ENCODE data around the gene NOS1AP.

DNA sequence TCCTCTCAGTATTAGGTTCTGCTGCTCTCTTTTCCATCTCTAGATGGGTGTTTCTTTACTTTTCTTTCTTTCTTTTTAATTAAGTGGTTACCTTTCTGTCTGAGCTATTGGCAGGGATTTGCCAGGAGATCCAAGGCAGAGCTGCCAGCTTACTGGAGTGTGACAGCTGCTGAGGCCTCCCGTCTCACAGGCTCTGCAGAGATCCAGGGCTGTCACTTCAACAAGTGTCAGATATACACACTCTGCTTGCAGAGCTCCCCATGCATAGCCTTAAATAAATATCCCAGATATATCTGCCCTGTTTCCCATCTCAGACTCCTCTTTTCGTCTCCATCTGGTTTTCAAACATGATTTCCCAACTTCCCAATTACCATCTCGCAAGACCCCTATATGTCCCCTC is 124.3 kb downstream of the NOS1AP start:
- TF ChIP-seq EP300 (IDR thresholded peaks at IDR 0.05; ENCODE audit: low read length) (no peak), CBX5 (IDR thresholded peaks at IDR 0.05; ENCODE audit: borderline replicate concordance, low read depth) (no peak), MBD1 (CRISPR knock-in tag; IDR thresholded peaks at IDR 0.05) (no peak), RNF2 (IDR thresholded peaks at IDR 0.05) (no peak), CTCF (IDR thresholded peaks at IDR 0.05 in 2 of 3, conservative IDR thresholded peaks at IDR 0.05 in 1 of 3; ENCODE audit: insufficient read depth in 2 of 3, low read depth in 1 of 3, low read length in 3 of 3) (no peak)
- TF ChIP-seq, protein P1, sequence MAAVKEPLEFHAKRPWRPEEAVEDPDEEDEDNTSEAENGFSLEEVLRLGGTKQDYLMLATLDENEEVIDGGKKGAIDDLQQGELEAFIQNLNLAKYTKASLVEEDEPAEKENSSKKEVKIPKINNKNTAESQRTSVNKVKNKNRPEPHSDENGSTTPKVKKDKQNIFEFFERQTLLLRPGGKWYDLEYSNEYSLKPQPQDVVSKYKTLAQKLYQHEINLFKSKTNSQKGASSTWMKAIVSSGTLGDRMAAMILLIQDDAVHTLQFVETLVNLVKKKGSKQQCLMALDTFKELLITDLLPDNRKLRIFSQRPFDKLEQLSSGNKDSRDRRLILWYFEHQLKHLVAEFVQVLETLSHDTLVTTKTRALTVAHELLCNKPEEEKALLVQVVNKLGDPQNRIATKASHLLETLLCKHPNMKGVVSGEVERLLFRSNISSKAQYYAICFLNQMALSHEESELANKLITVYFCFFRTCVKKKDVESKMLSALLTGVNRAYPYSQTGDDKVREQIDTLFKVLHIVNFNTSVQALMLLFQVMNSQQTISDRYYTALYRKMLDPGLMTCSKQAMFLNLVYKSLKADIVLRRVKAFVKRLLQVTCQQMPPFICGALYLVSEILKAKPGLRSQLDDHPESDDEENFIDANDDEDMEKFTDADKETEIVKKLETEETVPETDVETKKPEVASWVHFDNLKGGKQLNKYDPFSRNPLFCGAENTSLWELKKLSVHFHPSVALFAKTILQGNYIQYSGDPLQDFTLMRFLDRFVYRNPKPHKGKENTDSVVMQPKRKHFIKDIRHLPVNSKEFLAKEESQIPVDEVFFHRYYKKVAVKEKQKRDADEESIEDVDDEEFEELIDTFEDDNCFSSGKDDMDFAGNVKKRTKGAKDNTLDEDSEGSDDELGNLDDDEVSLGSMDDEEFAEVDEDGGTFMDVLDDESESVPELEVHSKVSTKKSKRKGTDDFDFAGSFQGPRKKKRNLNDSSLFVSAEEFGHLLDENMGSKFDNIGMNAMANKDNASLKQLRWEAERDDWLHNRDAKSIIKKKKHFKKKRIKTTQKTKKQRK (IDR thresholded peaks at IDR 0.05; ENCODE audit: borderline replicate concordance, low read depth, low read length): no peak
